ENCODE data around the gene KLK10.

DNA sequence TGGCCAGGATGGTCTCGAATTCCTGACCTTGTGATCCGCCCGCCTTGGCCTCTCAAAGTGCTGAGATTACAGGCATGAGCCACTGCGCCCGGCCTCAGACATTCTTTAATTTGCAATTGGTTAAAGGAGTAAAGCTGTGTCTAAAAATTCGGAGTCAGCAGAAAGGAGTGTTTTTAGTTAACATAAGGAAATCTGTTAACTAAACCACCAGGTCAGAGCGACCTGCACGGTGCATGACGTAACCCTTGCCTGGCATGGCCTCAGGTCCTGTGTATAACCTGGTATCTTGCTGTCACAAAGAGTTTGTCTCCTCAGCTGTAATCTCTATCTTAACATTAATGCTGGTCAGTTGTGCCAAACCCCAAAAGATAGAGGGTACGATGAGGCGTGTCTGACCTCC, 24.8 kb upstream of the KLK10 start:
- TF ChIP-seq, protein P1, sequence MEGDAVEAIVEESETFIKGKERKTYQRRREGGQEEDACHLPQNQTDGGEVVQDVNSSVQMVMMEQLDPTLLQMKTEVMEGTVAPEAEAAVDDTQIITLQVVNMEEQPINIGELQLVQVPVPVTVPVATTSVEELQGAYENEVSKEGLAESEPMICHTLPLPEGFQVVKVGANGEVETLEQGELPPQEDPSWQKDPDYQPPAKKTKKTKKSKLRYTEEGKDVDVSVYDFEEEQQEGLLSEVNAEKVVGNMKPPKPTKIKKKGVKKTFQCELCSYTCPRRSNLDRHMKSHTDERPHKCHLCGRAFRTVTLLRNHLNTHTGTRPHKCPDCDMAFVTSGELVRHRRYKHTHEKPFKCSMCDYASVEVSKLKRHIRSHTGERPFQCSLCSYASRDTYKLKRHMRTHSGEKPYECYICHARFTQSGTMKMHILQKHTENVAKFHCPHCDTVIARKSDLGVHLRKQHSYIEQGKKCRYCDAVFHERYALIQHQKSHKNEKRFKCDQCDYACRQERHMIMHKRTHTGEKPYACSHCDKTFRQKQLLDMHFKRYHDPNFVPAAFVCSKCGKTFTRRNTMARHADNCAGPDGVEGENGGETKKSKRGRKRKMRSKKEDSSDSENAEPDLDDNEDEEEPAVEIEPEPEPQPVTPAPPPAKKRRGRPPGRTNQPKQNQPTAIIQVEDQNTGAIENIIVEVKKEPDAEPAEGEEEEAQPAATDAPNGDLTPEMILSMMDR (IDR thresholded peaks at IDR 0.05): no peak
- no peak for TF ChIP-seq POLR2A (IDR thresholded peaks at IDR 0.05)
